HG03103 (cell line): ENCODE results near the gene MYCBP2.
"Not testable (repeated sequence)": the region's sequence is repeated elsewhere in the genome, so short reads cannot be mapped to it uniquely, and the experiment has no call there.

Experiments
- ATAC-seq: cut with Tn5 transposase; IDR thresholded peaks from one replicate; pipeline ENCODE4 v1.9.1; 2021; ENCODE audit warnings: low read depth; ENCODE audit not compliant: unreplicated experiment

The MYCBP2 gene

GRCh38 chr13:77339408-77339807 is 12.5 kb upstream of the MYCBP2 start:
- ATAC-seq = peak; percentile 51

GRCh38 chr13:77338961-77339401 is 12.1 kb upstream of the MYCBP2 start:
- peak; percentile 71 for ATAC-seq

GRCh38 chr13:77338329-77338728 is 11.4 kb upstream of the MYCBP2 start:
- peak; percentile 21 for ATAC-seq

GRCh38 chr13:77337159-77337558 is 10.3 kb upstream of the MYCBP2 start:
- no peak for ATAC-seq

- ATAC-seq = no peak
Observed at GRCh38 chr13:77335543-77335942, 8.6 kb upstream of the MYCBP2 start.

- no peak for ATAC-seq
Observed at GRCh38 chr13:77333594-77333993, 6.7 kb upstream of the MYCBP2 start.

- ATAC-seq = no peak
Observed at GRCh38 chr13:77331421-77331820, 4.5 kb upstream of the MYCBP2 start.

GRCh38 chr13:77329911-77330584 is 3.2 kb upstream of the MYCBP2 start:
- no peak for ATAC-seq

- peak; percentile 44 for ATAC-seq
Observed at GRCh38 chr13:77329133-77329910, 2.4 kb upstream of the MYCBP2 start.

GRCh38 chr13:77328819-77329132 is 1.9 kb upstream of the MYCBP2 start:
- ATAC-seq = peak; percentile 9

- no peak for ATAC-seq
Observed at GRCh38 chr13:77325371-77325980, 1.4 kb downstream of the MYCBP2 start.

GRCh38 chr13:77323858-77324257 is 3.0 kb downstream of the MYCBP2 start:
- no peak for ATAC-seq

GRCh38 chr13:77319536-77319935 is 7.4 kb downstream of the MYCBP2 start:
- ATAC-seq = no peak

GRCh38 chr13:77318741-77319140 is 8.2 kb downstream of the MYCBP2 start:
- ATAC-seq = no peak

- ATAC-seq = no peak
Observed at GRCh38 chr13:77316430-77316829, 10.5 kb downstream of the MYCBP2 start.

- not testable (repeated sequence) for ATAC-seq
Observed at GRCh38 chr13:77315509-77315908, 11.4 kb downstream of the MYCBP2 start.

- ATAC-seq = no peak
Observed at GRCh38 chr13:77313923-77314322, 13.0 kb downstream of the MYCBP2 start.

- ATAC-seq = no peak
Observed at GRCh38 chr13:77312311-77312710, 14.6 kb downstream of the MYCBP2 start.

- no peak for ATAC-seq
Observed at GRCh38 chr13:77310579-77311279, 16.2 kb downstream of the MYCBP2 start.

- ATAC-seq = no peak
Observed at GRCh38 chr13:77310161-77310560, 16.7 kb downstream of the MYCBP2 start.

- ATAC-seq = no peak
Observed at GRCh38 chr13:77309254-77309653, 17.6 kb downstream of the MYCBP2 start.
